AG09319 (cell line): ENCODE results near the gene TTLL11.
"Not testable (repeated sequence)": the region's sequence is repeated elsewhere in the genome, so short reads cannot be mapped to it uniquely, and the experiment has no call there.

Experiments
- DNase-seq: peaks from one replicate; pipeline ENCODE4 v3.0.0-alpha.2; 2010; ENCODE audit warnings: low read depth; ENCODE audit errors: extremely low read depth
- CTCF ChIP-seq: IDR thresholded peaks from 2 replicates; pipeline ENCODE4 v1.5.1; 2011; ENCODE audit warnings: low read depth, mild to moderate bottlenecking, inconsistent platforms, low read length, moderate library complexity

TTLL11 gene

GRCh38 chr9:121985792-121986494 is 107.2 kb downstream of the TTLL11 start:
- peak; percentile 51 for DNase-seq
- TF ChIP-seq CTCF: peak; percentile 39

- DNase-seq: peak; percentile 60
- no peak for TF ChIP-seq CTCF
Observed at GRCh38 chr9:121984726-121985402, 108.2 kb downstream of the TTLL11 start.

GRCh38 chr9:121983736-121984135 is 109.4 kb downstream of the TTLL11 start:
- DNase-seq: no peak
- TF ChIP-seq CTCF: no peak

- TF ChIP-seq CTCF: no peak
- DNase-seq: no peak
Observed at GRCh38 chr9:121981118-121981883, 111.8 kb downstream of the TTLL11 start.

GRCh38 chr9:121980665-121981064 is 112.4 kb downstream of the TTLL11 start:
- DNase-seq: not testable (repeated sequence)

- DNase-seq: no peak
- no peak for TF ChIP-seq CTCF
Observed at GRCh38 chr9:121979736-121980135, 113.4 kb downstream of the TTLL11 start.

GRCh38 chr9:121976751-121977150 is 116.4 kb downstream of the TTLL11 start:
- DNase-seq: no peak
- TF ChIP-seq CTCF: no peak
